Measurements from ENCODE around the gene C1orf232.

Gene C1orf232

GRCh38 chr1:26210147-26210870 is 41.5 kb upstream of the C1orf232 start:
- no peak overlapping the region for H2BK15ac ChIP-seq (ENCODE audit: low read length)
- H3K23ac ChIP-seq (ENCODE audit: low read depth, low read length, poor library complexity): peak overlapping the region; percentile 50
- no peak overlapping the region for H3K27ac ChIP-seq (replicated peaks; ENCODE audit: low read length)
- peaks cover 0 to 13% (median 0%) of the 10 kb centered on the region in 3 experiments for H3K27me3 ChIP-seq (ENCODE audit: control insufficient read depth in 3 of 3, insufficient read depth in 3 of 3, low read depth in 1 of 3, low read length in 3 of 3)
- no peak overlapping the region for H4K8ac ChIP-seq (ENCODE audit: low read depth, low read length)
- H4K91ac ChIP-seq (ENCODE audit: low read depth, low read length, poor library complexity): no peak overlapping the region
- no peak overlapping the region for H3K4me3 ChIP-seq (ENCODE audit: low read length in 2 of 2)
- H3K4me1 ChIP-seq (ENCODE audit: control insufficient read depth in 2 of 2, insufficient read depth in 1 of 2, low read depth in 1 of 2, low read length in 2 of 2): peaks cover 0 to 3% of the 10 kb centered on the region in 2 donors
- no peaks in the 10 kb centered on the region for H3K79me1 ChIP-seq (ENCODE audit: low read depth, low read length)
- no peaks in the 10 kb centered on the region for H3K9me3 ChIP-seq (replicated peaks in 1 of 2; ENCODE audit: control insufficient read depth in 2 of 2, insufficient read depth in 1 of 2, low read depth in 1 of 2, low read length in 2 of 2)
- H3K4me2 ChIP-seq (ENCODE audit: insufficient read depth, low read length, poor library complexity, severe bottlenecking): no peak overlapping the region
- H2AFZ ChIP-seq (ENCODE audit: low read length): no peak overlapping the region
- no peaks in the 10 kb centered on the region for H3K36me3 ChIP-seq (replicated peaks in 1 of 2; ENCODE audit: control insufficient read depth in 2 of 2, insufficient read depth in 2 of 2, low read length in 2 of 2)
- no peak overlapping the region for H2BK120ac ChIP-seq (ENCODE audit: low read depth, low read length)
- DNase-seq (ENCODE audit: low spot score): no peak
- H3K4ac ChIP-seq (ENCODE audit: low read length): no peak overlapping the region
- H2AK5ac ChIP-seq (ENCODE audit: low read depth, low read length): no peak overlapping the region
- no peak overlapping the region for H2BK5ac ChIP-seq (ENCODE audit: low read length)
- no peak overlapping the region for H2BK12ac ChIP-seq (ENCODE audit: low read length)
- H3K9ac ChIP-seq (ENCODE audit: low read depth, low read length, poor library complexity): no peak overlapping the region
- H3K18ac ChIP-seq (ENCODE audit: low read length): no peak overlapping the region
- no CpG with 5 or more reads among the region's 5 CpGs for WGBS, 2 donors (ENCODE audit: extremely low coverage in 2 of 2, insufficient read length in 2 of 2, insufficient replicate concordance in 1 of 2)
- no peak overlapping the region for H3K14ac ChIP-seq (ENCODE audit: low read length)

- Histone ChIP-seq H2BK15ac (ENCODE audit: low read length) (peak overlapping the region; percentile 15), H3K9ac (ENCODE audit: low read depth, low read length, poor library complexity) (no peak overlapping the region), H4K8ac (ENCODE audit: low read depth, low read length) (no peak overlapping the region), H3K14ac (ENCODE audit: low read length) (no peak overlapping the region), H3K4me2 (ENCODE audit: insufficient read depth, low read length, poor library complexity, severe bottlenecking) (no peak overlapping the region), H2AFZ (ENCODE audit: low read length) (no peak overlapping the region), H4K91ac (ENCODE audit: low read depth, low read length, poor library complexity) (no peak overlapping the region), H3K18ac (ENCODE audit: low read length) (peak overlapping the region; percentile 33), H2AK5ac (ENCODE audit: low read depth, low read length) (peak overlapping the region; percentile 5), H3K79me1 (ENCODE audit: low read depth, low read length) (no peaks in the 10 kb centered on the region), H3K27me3 (ENCODE audit: control insufficient read depth in 3 of 3, insufficient read depth in 3 of 3, low read depth in 1 of 3, low read length in 3 of 3) (peaks cover 0 to 18% (median 0%) of the 10 kb centered on the region in 3 experiments), H3K23ac (ENCODE audit: low read depth, low read length, poor library complexity) (no peak overlapping the region), H2BK12ac (ENCODE audit: low read length) (no peak overlapping the region), H2BK5ac (ENCODE audit: low read length) (no peak overlapping the region), H3K36me3 (replicated peaks in 1 of 2; ENCODE audit: control insufficient read depth in 2 of 2, insufficient read depth in 2 of 2, low read length in 2 of 2) (no peaks in the 10 kb centered on the region), H3K4me1 (ENCODE audit: control insufficient read depth in 2 of 2, insufficient read depth in 1 of 2, low read depth in 1 of 2, low read length in 2 of 2) (peaks cover 3 to 9% of the 10 kb centered on the region in 2 donors), H3K9me3 (replicated peaks in 1 of 2; ENCODE audit: control insufficient read depth in 2 of 2, insufficient read depth in 1 of 2, low read depth in 1 of 2, low read length in 2 of 2) (no peaks in the 10 kb centered on the region), H3K4ac (ENCODE audit: low read length) (no peak overlapping the region), H3K4me3 (ENCODE audit: low read length in 2 of 2) (no peak overlapping the region), H3K27ac (replicated peaks; ENCODE audit: low read length) (no peak overlapping the region), H2BK120ac (ENCODE audit: low read depth, low read length) (no peak overlapping the region)
- DNase-seq (ENCODE audit: low spot score): no peak
- no CpG with 5 or more reads among the region's 9 CpGs for WGBS, 2 donors (ENCODE audit: extremely low coverage in 2 of 2, insufficient read length in 2 of 2, insufficient replicate concordance in 1 of 2)
Measured at GRCh38 chr1:26203642-26204318, 35.0 kb upstream of the C1orf232 start.

- peaks cover 0 to 29% (median 0%) of the 10 kb centered on the region in 3 experiments for H3K27me3 ChIP-seq (ENCODE audit: control insufficient read depth in 3 of 3, insufficient read depth in 3 of 3, low read depth in 1 of 3, low read length in 3 of 3)
- H2BK15ac ChIP-seq (ENCODE audit: low read length): no peak overlapping the region
- peaks cover 3 to 9% of the 10 kb centered on the region in 2 donors for H3K4me1 ChIP-seq (ENCODE audit: control insufficient read depth in 2 of 2, insufficient read depth in 1 of 2, low read depth in 1 of 2, low read length in 2 of 2)
- H3K36me3 ChIP-seq (replicated peaks in 1 of 2; ENCODE audit: control insufficient read depth in 2 of 2, insufficient read depth in 2 of 2, low read length in 2 of 2): no peaks in the 10 kb centered on the region
- no peak overlapping the region for H4K8ac ChIP-seq (ENCODE audit: low read depth, low read length)
- no peak overlapping the region for H2BK5ac ChIP-seq (ENCODE audit: low read length)
- H3K79me1 ChIP-seq (ENCODE audit: low read depth, low read length): no peaks in the 10 kb centered on the region
- no peak overlapping the region for H2BK120ac ChIP-seq (ENCODE audit: low read depth, low read length)
- H2AK5ac ChIP-seq (ENCODE audit: low read depth, low read length): no peak overlapping the region
- no peak overlapping the region for H3K9ac ChIP-seq (ENCODE audit: low read depth, low read length, poor library complexity)
- peak overlapping the region; percentile 1 for H4K91ac ChIP-seq (ENCODE audit: low read depth, low read length, poor library complexity)
- no peak overlapping the region for H3K27ac ChIP-seq (replicated peaks; ENCODE audit: low read length)
- no peak overlapping the region for H2BK12ac ChIP-seq (ENCODE audit: low read length)
- H3K4me3 ChIP-seq (ENCODE audit: low read length in 2 of 2): no peak overlapping the region
- H2AFZ ChIP-seq (ENCODE audit: low read length): peak overlapping the region; percentile 74
- no peak overlapping the region for H3K18ac ChIP-seq (ENCODE audit: low read length)
- no CpG with 5 or more reads among the region's 5 CpGs for WGBS, 2 donors (ENCODE audit: extremely low coverage in 2 of 2, insufficient read length in 2 of 2, insufficient replicate concordance in 1 of 2)
- H3K14ac ChIP-seq (ENCODE audit: low read length): no peak overlapping the region
- no peaks in the 10 kb centered on the region for H3K9me3 ChIP-seq (replicated peaks in 1 of 2; ENCODE audit: control insufficient read depth in 2 of 2, insufficient read depth in 1 of 2, low read depth in 1 of 2, low read length in 2 of 2)
- no peak overlapping the region for H3K4ac ChIP-seq (ENCODE audit: low read length)
- no peak overlapping the region for H3K23ac ChIP-seq (ENCODE audit: low read depth, low read length, poor library complexity)
- H3K4me2 ChIP-seq (ENCODE audit: insufficient read depth, low read length, poor library complexity, severe bottlenecking): no peak overlapping the region
- DNase-seq (ENCODE audit: low spot score): no peak
Measured at GRCh38 chr1:26200413-26200812, 31.6 kb upstream of the C1orf232 start.

GRCh38 chr1:26197813-26198212 is 29.1 kb upstream of the C1orf232 start:
- Histone ChIP-seq H3K18ac (ENCODE audit: low read length) (no peak overlapping the region), H3K23ac (ENCODE audit: low read depth, low read length, poor library complexity) (no peak overlapping the region), H3K27me3 (ENCODE audit: control insufficient read depth in 3 of 3, insufficient read depth in 3 of 3, low read depth in 1 of 3, low read length in 3 of 3) (peaks cover 0 to 27% (median 0%) of the 10 kb centered on the region in 3 experiments), H3K9ac (ENCODE audit: low read depth, low read length, poor library complexity) (no peak overlapping the region), H3K4me2 (ENCODE audit: insufficient read depth, low read length, poor library complexity, severe bottlenecking) (no peak overlapping the region), H2AK5ac (ENCODE audit: low read depth, low read length) (no peak overlapping the region), H4K91ac (ENCODE audit: low read depth, low read length, poor library complexity) (no peak overlapping the region), H2BK15ac (ENCODE audit: low read length) (no peak overlapping the region), H3K4ac (ENCODE audit: low read length) (no peak overlapping the region), H3K4me1 (ENCODE audit: control insufficient read depth in 2 of 2, insufficient read depth in 1 of 2, low read depth in 1 of 2, low read length in 2 of 2) (peaks cover 3 to 9% of the 10 kb centered on the region in 2 donors), H2BK120ac (ENCODE audit: low read depth, low read length) (no peak overlapping the region), H3K9me3 (replicated peaks in 1 of 2; ENCODE audit: control insufficient read depth in 2 of 2, insufficient read depth in 1 of 2, low read depth in 1 of 2, low read length in 2 of 2) (no peaks in the 10 kb centered on the region), H4K8ac (ENCODE audit: low read depth, low read length) (peak overlapping the region; percentile 76), H3K14ac (ENCODE audit: low read length) (no peak overlapping the region), H2AFZ (ENCODE audit: low read length) (no peak overlapping the region), H2BK12ac (ENCODE audit: low read length) (no peak overlapping the region), H3K36me3 (replicated peaks in 1 of 2; ENCODE audit: control insufficient read depth in 2 of 2, insufficient read depth in 2 of 2, low read length in 2 of 2) (no peaks in the 10 kb centered on the region), H2BK5ac (ENCODE audit: low read length) (no peak overlapping the region), H3K27ac (replicated peaks; ENCODE audit: low read length) (no peak overlapping the region), H3K4me3 (ENCODE audit: low read length in 2 of 2) (no peak overlapping the region), H3K79me1 (ENCODE audit: low read depth, low read length) (no peaks in the 10 kb centered on the region)
- WGBS, 2 donors (ENCODE audit: extremely low coverage in 2 of 2, insufficient read length in 2 of 2, insufficient replicate concordance in 1 of 2): no CpG with 5 or more reads among the region's 11 CpGs
- DNase-seq (ENCODE audit: low spot score): no peak

Measured in neuronal stem cell (in vitro differentiated cells).